DND-41 (cell line): ENCODE measurements around the gene PDC.

ENCODE experiments used
- ATAC-seq: fragments of 200-7000 bp; cut with Tn5 transposase; 3 replicates; pipeline ENCODE4 v1.9.1; 2021; ENCODE audit warnings: low read depth; ENCODE audit not compliant: insufficient read depth
- DNase-seq: peaks from one replicate; pipeline ENCODE4 v3.0.0-alpha.2; 2020
- H2AFZ ChIP-seq: 2 replicates; pipeline ENCODE4 v1.6.0; 2012; ENCODE audit warnings: low read depth, low read length
- H3K27ac ChIP-seq: 2 replicates; pipeline ENCODE4 v1.5.1; 2012; ENCODE audit warnings: low read length, inconsistent platforms
- H3K27me3 ChIP-seq: fragments of 200-600 bp; sonication (generic); 2 replicates; pipeline ENCODE4 v1.6.0; 2012; ENCODE audit warnings: low read length, mild to moderate bottlenecking, inconsistent platforms; ENCODE audit not compliant: insufficient read depth, poor library complexity
- H3K36me3 ChIP-seq: 2 replicates; pipeline ENCODE4 v1.5.1; 2012; ENCODE audit warnings: low read length, inconsistent platforms; ENCODE audit not compliant: insufficient read depth
- H3K4me1 ChIP-seq: 2 replicates; pipeline ENCODE4 v1.5.1; 2012; ENCODE audit warnings: mild to moderate bottlenecking, low read length; ENCODE audit not compliant: insufficient read depth
- H3K4me2 ChIP-seq: 2 replicates; pipeline ENCODE4 v1.6.0; 2012; ENCODE audit warnings: mild to moderate bottlenecking, moderate library complexity, low read length, inconsistent platforms; ENCODE audit not compliant: insufficient read depth
- H3K4me3 ChIP-seq, 2 experiments: fragments of 200-600 bp in 1 of 2; shearing (Covaris generic) in 1 of 2; 2 replicates each; pipeline ENCODE4 v1.5.1; 2012 to 2016; ENCODE audit warnings: inconsistent platforms in 2 of 2, low read length in 2 of 2, mild to moderate bottlenecking in 2 of 2, low read depth in 1 of 2, moderate library complexity in 1 of 2
- H3K79me2 ChIP-seq: 2 replicates; pipeline ENCODE4 v1.6.0; 2012; ENCODE audit warnings: low read length, inconsistent platforms; ENCODE audit not compliant: insufficient read depth
- H3K9ac ChIP-seq: 2 replicates; pipeline ENCODE4 v1.6.0; 2012; ENCODE audit warnings: low read depth, mild to moderate bottlenecking, inconsistent platforms, low read length, moderate library complexity
- H3K9me3 ChIP-seq: 2 replicates; pipeline ENCODE4 v1.5.1; 2012; ENCODE audit warnings: low read length, moderate library complexity, mild to moderate bottlenecking, inconsistent platforms; ENCODE audit not compliant: insufficient read depth, severe bottlenecking
- H4K20me1 ChIP-seq: 2 replicates; pipeline ENCODE4 v1.6.0; 2012; ENCODE audit warnings: low read length; ENCODE audit not compliant: insufficient read depth
- EZH2 ChIP-seq: IDR thresholded peaks from 3 replicates; pipeline ENCODE4 v1.6.1; 2012; ENCODE audit warnings: borderline replicate concordance, low read depth, mild to moderate bottlenecking, moderate library complexity, low read length, inconsistent platforms; ENCODE audit not compliant: severe bottlenecking
- TF ChIP-seq, protein P1 (sequence below): IDR thresholded peaks from 2 replicates; pipeline ENCODE4 v1.5.1; 2012; ENCODE audit warnings: borderline replicate concordance, low read length, moderate library complexity, mild to moderate bottlenecking; ENCODE audit not compliant: poor library complexity, severe bottlenecking; ENCODE audit errors: extremely low read depth

Gene PDC

DNA sequence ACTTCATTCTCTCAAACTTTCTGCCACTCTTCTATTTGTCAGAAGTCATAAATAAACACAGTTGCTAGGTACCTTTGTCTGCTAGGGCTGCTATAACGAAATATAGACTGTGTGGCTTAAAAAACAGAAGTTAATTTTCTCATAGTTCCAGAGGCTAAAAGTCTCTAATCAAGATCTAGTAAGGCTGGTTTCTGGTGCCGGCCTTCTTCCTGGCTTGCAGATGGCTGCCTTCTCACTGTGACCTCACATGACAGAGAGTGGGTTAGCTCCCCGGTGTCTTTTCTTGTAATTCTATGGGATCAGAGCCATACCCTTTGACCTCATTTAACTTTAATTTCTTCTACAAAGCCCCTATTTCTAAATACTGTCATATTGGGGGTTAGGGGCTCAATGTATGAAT, 5.9 kb downstream of the PDC start:
- no peak for TF ChIP-seq EZH2
- TF ChIP-seq, protein P1, sequence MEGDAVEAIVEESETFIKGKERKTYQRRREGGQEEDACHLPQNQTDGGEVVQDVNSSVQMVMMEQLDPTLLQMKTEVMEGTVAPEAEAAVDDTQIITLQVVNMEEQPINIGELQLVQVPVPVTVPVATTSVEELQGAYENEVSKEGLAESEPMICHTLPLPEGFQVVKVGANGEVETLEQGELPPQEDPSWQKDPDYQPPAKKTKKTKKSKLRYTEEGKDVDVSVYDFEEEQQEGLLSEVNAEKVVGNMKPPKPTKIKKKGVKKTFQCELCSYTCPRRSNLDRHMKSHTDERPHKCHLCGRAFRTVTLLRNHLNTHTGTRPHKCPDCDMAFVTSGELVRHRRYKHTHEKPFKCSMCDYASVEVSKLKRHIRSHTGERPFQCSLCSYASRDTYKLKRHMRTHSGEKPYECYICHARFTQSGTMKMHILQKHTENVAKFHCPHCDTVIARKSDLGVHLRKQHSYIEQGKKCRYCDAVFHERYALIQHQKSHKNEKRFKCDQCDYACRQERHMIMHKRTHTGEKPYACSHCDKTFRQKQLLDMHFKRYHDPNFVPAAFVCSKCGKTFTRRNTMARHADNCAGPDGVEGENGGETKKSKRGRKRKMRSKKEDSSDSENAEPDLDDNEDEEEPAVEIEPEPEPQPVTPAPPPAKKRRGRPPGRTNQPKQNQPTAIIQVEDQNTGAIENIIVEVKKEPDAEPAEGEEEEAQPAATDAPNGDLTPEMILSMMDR, result no peak
- Histone ChIP-seq H3K4me1 (no peaks in the 10 kb centered on the region), H3K9ac (no peak overlapping the region), H3K4me3 (no peak overlapping the region), H3K27ac (no peak overlapping the region), H3K36me3 (no peaks in the 10 kb centered on the region), H2AFZ (no peak overlapping the region), H3K9me3 (no peaks in the 10 kb centered on the region), H3K4me2 (no peak overlapping the region), H3K79me2 (no peaks in the 10 kb centered on the region), H3K27me3 (no peaks in the 10 kb centered on the region), H4K20me1 (no peaks in the 10 kb centered on the region)
- no peak for DNase-seq
- ATAC-seq, result no peak

GRCh38 chr1:186446152-186446551, 14.8 kb downstream of the PDC start:
- no peak for TF ChIP-seq EZH2
- TF ChIP-seq, protein P1, result no peak
- H3K27ac ChIP-seq, result no peak overlapping the region

GRCh38 chr1:186443638-186444037, 17.3 kb downstream of the PDC start:
- Histone ChIP-seq H4K20me1 (no peaks in the 10 kb centered on the region), H3K27ac (no peak overlapping the region), H3K4me2 (no peak overlapping the region), H3K27me3 (no peaks in the 10 kb centered on the region), H3K79me2 (no peaks in the 10 kb centered on the region), H3K4me1 (no peaks in the 10 kb centered on the region), H3K4me3 (no peak overlapping the region), H2AFZ (no peak overlapping the region), H3K9me3 (no peaks in the 10 kb centered on the region), H3K9ac (no peak overlapping the region), H3K36me3 (no peaks in the 10 kb centered on the region)
- ATAC-seq, result no peak
- no peak for DNase-seq
- TF ChIP-seq, protein P1, result no peak

More at GRCh38 chr1:186446152-186446551, 14.8 kb downstream of the PDC start:
- Histone ChIP-seq H3K36me3 (no peaks in the 10 kb centered on the region), H3K27me3 (no peaks in the 10 kb centered on the region), H3K9me3 (no peaks in the 10 kb centered on the region), H3K4me1 (no peaks in the 10 kb centered on the region), H3K9ac (no peak overlapping the region), H3K4me3 (no peak overlapping the region), H3K79me2 (no peaks in the 10 kb centered on the region), H4K20me1 (no peaks in the 10 kb centered on the region), H2AFZ (no peak overlapping the region), H3K4me2 (no peak overlapping the region)
- no peak for DNase-seq
- ATAC-seq, result no peak
